ENCODE results near the gene P2RX7.
"Not testable (repeated sequence)": the region's sequence is repeated elsewhere in the genome, so short reads cannot be mapped to it uniquely, and the experiment has no call there.

- TF ChIP-seq CTCF (IDR thresholded peaks at IDR 0.05; ENCODE audit: low read length) = peak; percentile 89
- not testable (repeated sequence) for TF ChIP-seq EZH2 (IDR thresholded peaks at IDR 0.05; ENCODE audit: borderline replicate concordance, low read length)
These were observed 97.3 kb downstream of the P2RX7 start for GRCh38 chr12:121229826-121230537.

Measured in OCI-LY1 (cell line).